SHP77 (cell line): ENCODE data around the gene FGFBP3.
A peak's percentile ranks its signal among the peaks of the same experiment; 100 is the strongest.
"Not testable (repeated sequence)": the region's sequence is repeated elsewhere in the genome, so short reads cannot be mapped to it uniquely, and the experiment has no call there.

Source experiments
- DNase-seq, 2 experiments: peaks; one replicate each; lab custom pipeline; 2025; lab: John Stamatoyannopoulos, UW

FGFBP3 gene

GRCh38 chr10:91901784-91902677 lies 7.3 kb downstream of the FGFBP3 start:
- DNase-seq = no peak

- no peak for DNase-seq
Measured at GRCh38 chr10:91897421-91897820, 11.9 kb downstream of the FGFBP3 start.

- no peak for DNase-seq
Measured at GRCh38 chr10:91896212-91896756, 13.0 kb downstream of the FGFBP3 start.

GRCh38 chr10:91894261-91894685 lies 15.0 kb downstream of the FGFBP3 start:
- not testable (repeated sequence) for DNase-seq

GRCh38 chr10:91893051-91893450 lies 16.2 kb downstream of the FGFBP3 start:
- no peak for DNase-seq

- DNase-seq = no peak
Measured at GRCh38 chr10:91891125-91892001, 17.9 kb downstream of the FGFBP3 start.

- no peak for DNase-seq
Measured at GRCh38 chr10:91887272-91888076, 21.8 kb downstream of the FGFBP3 start.

GRCh38 chr10:91886954-91887271 lies 22.4 kb downstream of the FGFBP3 start:
- no peak for DNase-seq

GRCh38 chr10:91885362-91886079 lies 23.8 kb downstream of the FGFBP3 start:
- no peak for DNase-seq

GRCh38 chr10:91884536-91884935 lies 24.8 kb downstream of the FGFBP3 start:
- DNase-seq = no peak

- DNase-seq = peak in 1 of 2 experiments; percentile 3
Measured at GRCh38 chr10:91883549-91884444, 25.5 kb downstream of the FGFBP3 start.

- DNase-seq = no peak
Measured at GRCh38 chr10:91880310-91880709, 29.0 kb downstream of the FGFBP3 start.

- DNase-seq = no peak
Measured at GRCh38 chr10:91879515-91880170, 29.6 kb downstream of the FGFBP3 start.

GRCh38 chr10:91875779-91876178 lies 33.5 kb downstream of the FGFBP3 start:
- DNase-seq = no peak

GRCh38 chr10:91875156-91875555 lies 34.1 kb downstream of the FGFBP3 start:
- DNase-seq = no peak

GRCh38 chr10:91865562-91866081 lies 43.7 kb downstream of the FGFBP3 start:
- no peak for DNase-seq

- DNase-seq = no peak
Measured at GRCh38 chr10:91864744-91865143, 44.5 kb downstream of the FGFBP3 start.

- DNase-seq = no peak
Measured at GRCh38 chr10:91864099-91864498, 45.2 kb downstream of the FGFBP3 start.

GRCh38 chr10:91860885-91861284 lies 48.4 kb downstream of the FGFBP3 start:
- DNase-seq = no peak
